Measurements from ENCODE around the gene TACC2. TPM values are rescaled to one million over a fixed set of nuclear protein-coding genes. Genes with fewer than 3 reads are reported as not detected.

TACC2 gene
- total RNA-seq, 1 donor from 2014 or later = 377 TPM

DNA sequence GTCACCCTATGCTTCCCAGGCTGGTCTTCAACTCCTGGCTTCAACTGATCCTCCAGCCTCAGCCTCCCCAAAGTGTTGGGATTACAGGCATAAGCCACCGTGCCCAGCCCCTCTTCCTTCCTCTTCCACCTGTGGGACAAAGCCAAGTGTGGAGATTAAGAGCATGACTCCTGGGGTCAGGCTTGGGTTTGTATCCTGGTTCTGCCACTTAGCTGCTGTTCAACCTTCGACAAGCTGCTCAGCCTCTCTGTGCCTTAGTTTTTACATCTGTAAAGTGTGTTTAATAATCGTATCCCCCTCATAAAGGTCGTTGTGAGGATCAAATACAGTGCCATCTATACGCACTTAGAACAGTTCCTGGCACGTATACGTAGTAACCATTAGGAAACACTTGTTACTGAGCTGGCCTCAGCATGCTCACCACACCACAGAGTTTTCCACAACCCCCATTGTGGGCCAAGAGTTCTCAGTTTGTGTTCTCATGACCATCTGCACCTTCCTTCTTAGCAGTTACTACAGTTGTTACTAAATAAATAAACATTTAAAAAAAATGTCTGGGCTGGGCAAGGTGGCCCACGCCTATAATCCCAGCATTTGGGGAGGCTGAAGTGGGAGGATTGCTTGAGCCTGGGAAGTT lies 141.6 kb downstream of the TACC2 start:
- intact Hi-C loops (cut with micrococcal nuclease) = no loop called here
- DNase-seq (no peak), ATAC-seq (no peak)

DNA sequence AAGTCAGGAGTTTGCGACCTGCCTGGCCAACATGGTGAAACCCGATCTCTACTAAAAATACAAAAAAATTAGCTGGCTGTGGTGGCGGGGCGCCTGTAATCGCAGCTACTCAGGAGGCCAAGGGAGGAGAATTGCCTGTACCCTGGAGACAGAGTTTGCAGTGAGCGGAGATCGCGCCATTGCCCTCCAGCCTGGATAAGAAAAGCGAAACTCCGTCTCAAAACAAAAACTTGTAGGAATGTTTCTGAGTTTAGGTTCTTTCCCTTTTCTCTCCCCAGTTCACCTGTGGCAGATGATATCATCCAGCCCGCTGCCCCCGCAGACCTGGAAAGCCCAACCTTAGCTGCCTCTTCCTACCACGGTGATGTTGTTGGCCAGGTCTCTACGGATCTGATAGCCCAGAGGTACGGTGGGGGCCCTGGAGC lies 143.4 kb downstream of the TACC2 start:
- DNase-seq (no peak), ATAC-seq (no peak)
- intact Hi-C loops (cut with micrococcal nuclease) = no loop called here

DNA sequence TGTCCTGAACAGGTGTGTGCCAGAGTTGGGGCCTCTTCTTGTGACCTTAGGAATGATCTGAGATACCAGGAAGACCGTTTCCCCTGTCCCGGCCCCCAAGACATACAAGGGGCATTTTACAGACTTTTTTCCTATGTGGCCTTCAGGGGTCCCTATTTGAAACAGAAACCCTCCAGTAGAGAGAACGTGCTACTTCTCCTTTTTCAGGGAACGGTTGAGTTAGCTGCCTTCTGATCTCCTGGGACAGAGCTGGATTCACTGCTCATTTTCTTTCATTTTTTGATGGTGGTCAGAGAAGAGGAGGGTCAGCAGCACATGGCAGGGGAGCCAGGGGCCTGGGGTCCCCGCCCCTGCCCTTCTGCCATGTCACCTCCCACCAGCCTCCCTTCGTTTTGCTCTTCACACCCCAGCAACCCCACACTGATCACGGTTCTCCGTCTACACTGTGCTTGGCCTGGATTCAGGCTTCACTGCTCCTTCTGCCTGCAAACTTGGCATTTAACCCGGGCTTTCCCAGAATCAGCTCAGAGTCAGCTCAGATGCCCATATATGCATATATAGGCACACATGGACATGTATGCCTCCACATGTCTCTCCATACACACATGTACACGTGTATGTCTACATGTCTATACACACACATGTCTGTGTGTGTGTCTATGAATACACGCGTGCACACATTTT lies 144.1 kb downstream of the TACC2 start:
- peak; percentile 1 for ATAC-seq
- no peak for DNase-seq
- intact Hi-C loops (cut with micrococcal nuclease) = no loop called here

DNA sequence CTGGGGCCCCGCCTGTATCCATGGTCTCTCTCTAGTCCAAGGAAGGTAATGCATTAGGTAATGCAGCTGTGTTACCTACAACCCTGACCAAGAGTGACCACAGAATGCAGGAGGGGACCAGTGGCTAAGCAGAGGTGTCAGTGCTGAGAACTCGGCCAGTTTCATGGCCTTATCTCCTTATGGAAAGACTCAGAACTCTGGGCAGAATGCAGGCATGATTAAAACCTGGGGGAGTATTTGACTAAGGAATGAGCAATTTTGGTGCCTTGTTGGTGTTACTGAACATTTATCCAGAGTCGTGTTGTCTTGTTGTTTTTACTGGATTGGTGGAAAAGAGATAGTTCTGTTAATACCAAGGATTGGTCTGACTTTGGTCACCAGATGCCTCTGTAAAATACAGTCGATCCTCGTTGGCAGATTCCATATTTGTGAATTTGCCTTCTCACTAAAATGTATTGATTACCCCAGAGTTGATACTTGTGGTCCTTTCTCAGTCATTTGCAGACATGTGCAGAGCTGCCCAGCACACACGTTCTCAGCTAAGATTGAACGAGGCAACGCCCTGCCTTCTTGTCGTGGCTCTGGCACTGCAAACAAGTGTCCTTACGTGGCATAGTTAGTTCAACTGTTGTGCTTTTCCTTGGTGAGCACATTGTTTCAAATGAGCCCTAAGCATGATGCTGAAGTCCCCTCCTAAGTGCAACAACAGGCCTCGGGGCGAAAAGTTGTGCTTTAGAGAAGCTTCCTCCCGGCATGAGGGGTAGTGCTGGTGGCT lies 146.5 kb downstream of the TACC2 start:
- intact Hi-C loops (cut with micrococcal nuclease) = no loop called here
- ATAC-seq (no peak), DNase-seq (no peak)

DNA sequence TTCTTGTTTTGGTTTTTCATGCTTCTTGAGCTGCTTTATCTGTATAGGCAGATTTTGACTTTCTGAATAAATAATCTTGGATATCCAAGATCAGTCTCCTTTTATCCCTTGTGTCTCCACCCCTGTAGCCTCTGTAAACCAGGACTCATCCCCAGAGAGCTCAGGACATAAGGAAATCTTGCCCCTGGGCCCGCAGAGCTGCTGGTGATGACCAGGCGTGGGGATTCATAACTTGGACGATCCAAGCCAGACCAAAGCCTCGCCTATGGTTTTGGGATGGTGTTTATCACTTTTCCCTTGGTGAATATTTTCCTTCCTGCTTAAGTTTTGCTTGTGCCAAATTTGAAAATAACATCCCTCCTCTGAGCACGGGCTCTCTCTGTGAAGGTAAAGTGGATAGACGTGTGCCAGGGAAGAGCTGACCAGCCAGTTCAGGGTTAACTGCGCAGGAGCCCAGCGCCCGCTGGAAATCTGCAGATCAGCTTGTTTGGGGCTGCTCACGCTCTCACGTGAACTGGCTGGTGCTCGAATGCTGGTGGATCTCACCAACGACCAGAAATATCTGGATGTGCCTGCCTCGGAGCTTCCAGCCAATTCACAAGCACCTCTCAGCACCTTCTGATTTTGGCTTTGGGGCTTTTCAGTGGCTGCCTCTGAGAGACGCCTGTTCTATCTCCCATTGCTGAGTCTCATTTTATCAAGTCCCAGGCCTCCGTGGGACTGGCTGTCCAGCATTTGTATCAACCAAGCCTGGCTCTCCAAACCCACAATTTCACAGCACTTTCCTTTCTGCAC lies 150.1 kb downstream of the TACC2 start:
- peak; percentile 80 for DNase-seq
- ATAC-seq = peak; percentile 68
- intact Hi-C loops (cut with micrococcal nuclease) = no loop called here

DNA sequence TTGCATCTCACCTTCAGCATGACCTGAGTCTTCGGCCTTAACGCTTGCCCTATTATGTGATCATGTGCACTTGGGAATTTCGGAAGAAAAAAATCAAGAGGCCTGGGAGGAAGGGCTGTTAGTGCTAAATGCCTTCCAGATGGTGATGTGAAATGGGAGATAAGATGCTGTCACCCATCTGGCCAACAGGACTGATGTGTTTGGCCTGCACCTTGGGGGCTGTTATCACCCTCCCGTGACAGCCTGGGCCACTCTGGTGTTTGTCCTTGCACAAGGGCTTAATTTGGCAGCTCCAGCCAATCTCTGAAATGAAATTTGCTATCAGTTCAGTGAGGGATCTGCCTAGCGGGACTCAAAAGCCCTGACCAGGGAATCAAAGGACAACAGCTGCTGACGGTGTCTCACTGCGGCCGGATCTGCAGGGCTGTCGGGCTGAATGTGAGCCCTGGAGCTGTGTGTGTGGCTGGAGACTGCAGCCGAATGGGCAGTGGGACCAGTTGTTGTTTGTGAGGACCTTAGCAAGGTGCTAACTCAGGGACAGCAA lies 150.7 kb downstream of the TACC2 start:
- ATAC-seq (peak; percentile 74), DNase-seq (peak; percentile 85)
- intact Hi-C loops (cut with micrococcal nuclease) = no loop called here

DNA sequence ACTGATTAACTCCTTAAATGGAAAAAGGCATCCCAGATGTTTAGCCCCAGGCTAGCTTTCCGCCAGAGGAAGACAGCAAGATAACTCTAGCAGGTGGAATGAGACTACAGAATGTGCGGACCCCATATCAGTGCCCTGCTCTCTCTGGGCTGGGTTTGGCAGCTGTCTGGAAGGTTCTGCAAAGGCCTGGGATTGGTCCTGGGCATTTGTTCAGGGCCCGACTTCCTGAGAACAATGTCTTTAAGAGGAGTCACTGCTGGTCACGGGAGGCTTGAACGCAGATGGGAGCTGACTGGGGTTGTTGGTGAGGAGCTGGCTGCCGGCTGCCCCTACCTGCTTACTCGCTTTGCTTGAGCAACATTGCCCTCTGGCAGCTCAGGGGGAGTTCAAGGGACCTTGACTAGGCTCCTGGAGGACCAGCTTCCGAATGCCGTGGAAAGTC lies 151.5 kb downstream of the TACC2 start:
- peak; percentile 14 for ATAC-seq
- intact Hi-C loops (cut with micrococcal nuclease) = no loop called here
- DNase-seq = peak; percentile 54

DNA sequence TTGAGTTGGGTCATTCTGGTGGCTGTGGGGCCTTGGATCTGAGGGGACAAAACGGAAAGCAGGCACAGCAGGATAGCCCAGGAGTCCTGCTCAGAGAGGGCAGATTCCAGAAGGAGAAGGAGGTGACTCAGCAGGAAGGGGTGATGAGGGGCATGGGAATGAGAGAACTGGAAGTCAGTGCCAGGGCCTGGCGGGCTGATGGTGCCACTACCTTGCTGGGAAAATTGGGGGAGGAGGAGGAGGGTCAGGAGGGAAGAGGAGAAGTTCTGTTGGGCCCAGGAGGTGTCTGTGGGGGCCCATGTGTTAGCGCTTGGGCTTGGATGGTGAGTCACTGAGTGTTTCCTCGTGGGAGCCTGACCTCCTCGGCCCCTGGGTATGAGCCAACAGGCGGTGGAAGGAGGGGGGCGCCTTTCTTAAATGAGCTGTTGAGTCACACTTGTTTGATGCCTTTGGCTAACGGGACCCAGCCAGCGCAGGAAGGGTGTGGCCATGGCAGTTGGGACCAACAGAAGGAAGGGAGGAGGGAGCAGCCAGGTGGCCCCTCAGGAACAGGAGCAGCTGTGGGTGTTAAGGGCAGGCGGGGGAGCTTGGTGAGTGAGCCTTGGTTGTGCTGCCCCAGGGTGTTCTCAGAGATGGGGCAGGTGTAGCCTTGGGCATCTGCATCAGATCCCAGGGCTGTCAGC lies 152.1 kb downstream of the TACC2 start:
- DNase-seq (peak; percentile 94), ATAC-seq (peak; percentile 64)
- intact Hi-C loops (cut with micrococcal nuclease) = no loop called here

DNA sequence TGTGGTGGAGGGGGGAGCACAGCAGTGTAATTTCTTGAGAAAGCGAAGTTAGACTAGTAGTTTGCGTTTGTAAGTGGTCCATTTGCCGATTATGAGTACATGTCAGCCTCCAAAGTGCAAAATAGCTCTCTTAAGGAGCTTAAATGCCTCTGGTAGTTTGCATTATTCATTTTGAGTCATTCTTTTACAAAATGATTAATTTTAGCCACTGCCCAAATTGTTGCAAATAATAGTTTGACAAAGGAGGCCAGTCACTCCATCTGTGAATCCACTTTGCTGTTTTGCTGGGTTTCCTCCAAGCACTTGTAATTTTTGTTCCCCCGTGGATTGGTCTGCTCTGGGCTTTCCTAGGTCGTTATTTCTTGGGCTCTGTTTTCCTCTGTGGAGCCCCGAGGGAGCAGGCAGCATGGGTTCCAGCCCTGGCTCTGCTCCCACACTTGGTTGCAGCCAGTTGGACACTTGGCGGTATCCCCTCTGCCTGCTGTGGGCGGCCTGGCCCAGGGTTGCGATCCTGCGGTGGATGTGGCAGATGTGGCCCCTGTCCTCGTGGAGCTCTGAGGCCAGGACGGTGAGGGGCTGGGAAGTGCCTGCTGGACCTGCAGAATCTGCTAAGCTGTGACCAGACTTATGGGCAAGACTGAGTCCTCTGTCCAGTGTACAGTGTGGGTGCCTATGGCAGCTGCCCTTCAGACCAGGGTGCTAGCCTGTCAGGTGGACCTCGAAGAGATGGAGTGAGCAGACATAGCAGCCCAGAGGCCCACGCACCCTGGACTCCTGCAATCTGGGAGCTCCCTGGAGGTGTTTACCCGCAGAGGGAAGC lies 153.1 kb downstream of the TACC2 start:
- intact Hi-C loops (cut with micrococcal nuclease) = no loop called here
- DNase-seq (peak; percentile 70), ATAC-seq (peak; percentile 1)

DNA sequence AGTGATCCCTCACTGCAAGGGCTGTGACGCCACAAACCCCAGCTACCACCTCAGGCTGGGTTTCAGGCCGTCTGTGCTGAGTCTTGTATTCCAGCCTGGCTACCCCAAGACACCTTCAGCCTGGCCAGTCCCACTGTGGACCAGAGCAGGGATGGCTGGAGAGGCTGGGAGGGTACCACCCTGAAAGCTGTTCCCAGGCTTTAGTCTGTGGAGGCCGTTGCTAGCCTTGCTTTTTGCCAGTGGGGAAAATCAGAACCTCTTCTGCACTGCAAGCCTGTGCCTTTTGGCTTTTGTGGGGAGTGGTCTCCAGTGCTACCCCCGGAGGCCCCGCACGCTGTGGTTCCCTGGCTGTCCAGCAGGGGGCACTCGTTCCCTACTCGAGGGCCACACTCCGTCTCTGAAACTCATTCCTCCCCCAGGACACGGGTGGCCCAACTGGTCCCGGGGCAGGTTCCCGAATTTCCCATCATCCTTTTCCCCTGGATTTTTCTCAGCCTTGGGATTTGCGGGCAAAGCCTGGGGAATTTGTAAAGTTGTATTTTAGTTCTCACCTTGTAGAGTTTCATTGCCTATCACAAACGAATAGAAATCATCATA lies 153.8 kb downstream of the TACC2 start:
- ATAC-seq = no peak
- peak; percentile 65 for DNase-seq
- intact Hi-C loops (cut with micrococcal nuclease) = no loop called here

DNA sequence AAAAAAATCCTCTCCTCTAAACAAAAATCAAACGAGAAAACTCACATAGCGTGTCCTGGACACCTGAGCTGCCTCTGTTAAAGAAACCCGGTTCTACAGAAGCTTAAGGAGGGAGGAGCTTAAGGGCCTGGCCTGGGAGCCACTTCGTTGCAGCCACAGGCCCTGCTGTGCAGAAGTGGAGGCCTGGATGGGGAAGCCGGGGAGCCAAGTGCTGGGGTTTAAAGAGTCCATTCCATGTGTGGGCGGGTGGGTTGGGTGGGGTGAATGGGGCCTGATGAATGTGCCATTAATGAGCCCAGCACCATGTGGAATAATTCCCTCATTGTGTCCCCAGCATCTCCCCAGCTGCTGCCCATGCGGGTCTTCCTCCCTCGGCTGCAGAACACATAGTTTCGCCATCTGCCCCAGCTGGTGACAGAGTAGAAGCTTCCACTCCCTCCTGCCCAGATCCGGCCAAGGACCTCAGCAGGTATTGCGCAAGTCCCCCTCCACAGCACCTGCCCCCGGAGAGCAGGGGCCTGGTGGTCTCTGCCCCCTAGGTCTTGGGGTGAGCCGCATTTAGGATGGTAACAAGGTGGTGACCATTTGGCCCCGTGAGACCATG lies 154.4 kb downstream of the TACC2 start:
- intact Hi-C loops (cut with micrococcal nuclease) = no loop called here
- ATAC-seq = no peak
- no peak for DNase-seq

DNA sequence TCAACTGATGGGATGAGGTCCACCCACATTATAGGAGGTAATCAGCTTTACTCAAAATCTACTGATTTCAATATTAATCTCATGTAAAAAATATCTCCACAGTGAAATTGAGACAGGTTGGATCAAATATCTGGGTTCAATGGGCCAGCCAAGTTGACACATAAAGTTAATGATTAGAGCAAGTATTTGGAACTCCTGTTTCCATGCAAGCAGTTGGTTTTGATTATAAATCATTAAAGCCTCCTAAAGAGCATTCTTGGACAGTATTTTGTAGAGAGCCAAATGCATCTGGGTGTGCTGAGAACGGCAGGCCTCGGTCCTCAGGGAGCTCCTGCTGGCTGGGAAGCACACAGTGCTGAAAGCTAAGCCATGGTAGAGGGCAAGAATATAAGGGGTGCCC lies 155.2 kb downstream of the TACC2 start:
- intact Hi-C loops (cut with micrococcal nuclease) = no loop called here
- ATAC-seq (no peak), DNase-seq (no peak)

DNA sequence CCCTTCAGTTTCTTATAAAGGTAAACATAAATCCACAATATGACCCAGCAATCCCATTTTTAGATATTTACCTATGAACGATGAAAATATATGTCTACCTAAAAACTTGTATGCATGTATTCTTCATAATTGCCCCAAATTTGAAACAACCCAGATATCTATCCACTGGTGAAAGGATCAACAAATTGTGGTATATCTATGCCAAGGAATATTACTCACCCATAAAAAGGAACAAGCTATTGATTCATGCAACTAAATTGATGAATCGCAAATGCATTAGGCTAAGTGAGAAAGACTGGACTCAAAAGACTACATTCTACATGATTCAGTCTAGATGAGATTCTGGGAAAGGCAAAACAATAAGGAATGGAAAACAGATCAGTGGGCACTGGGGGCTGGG lies 156.2 kb downstream of the TACC2 start:
- intact Hi-C loops (cut with micrococcal nuclease) = no loop called here
- no peak for DNase-seq
- no peak for ATAC-seq

DNA sequence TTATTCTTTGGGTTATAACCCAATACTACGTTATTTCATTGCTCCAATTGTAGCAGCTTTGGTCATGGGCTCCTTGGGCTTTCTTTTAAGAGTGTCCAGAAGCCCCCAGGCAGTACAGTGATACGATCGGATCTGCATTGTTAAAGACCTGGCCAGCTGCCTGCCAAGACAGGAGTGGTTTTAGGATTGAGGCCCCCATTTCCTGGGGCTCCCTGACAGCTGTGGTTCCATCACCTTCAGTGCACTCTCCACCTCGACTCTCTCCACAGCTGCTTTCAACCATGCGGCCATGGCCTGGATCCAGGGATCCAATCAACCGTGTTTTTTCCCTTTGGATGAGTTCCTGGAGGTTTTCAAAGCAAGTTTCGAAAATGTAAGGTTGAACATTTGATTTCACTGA lies 158.7 kb downstream of the TACC2 start:
- intact Hi-C loops (cut with micrococcal nuclease) = no loop called here
- ATAC-seq = no peak
- no peak for DNase-seq

DNA sequence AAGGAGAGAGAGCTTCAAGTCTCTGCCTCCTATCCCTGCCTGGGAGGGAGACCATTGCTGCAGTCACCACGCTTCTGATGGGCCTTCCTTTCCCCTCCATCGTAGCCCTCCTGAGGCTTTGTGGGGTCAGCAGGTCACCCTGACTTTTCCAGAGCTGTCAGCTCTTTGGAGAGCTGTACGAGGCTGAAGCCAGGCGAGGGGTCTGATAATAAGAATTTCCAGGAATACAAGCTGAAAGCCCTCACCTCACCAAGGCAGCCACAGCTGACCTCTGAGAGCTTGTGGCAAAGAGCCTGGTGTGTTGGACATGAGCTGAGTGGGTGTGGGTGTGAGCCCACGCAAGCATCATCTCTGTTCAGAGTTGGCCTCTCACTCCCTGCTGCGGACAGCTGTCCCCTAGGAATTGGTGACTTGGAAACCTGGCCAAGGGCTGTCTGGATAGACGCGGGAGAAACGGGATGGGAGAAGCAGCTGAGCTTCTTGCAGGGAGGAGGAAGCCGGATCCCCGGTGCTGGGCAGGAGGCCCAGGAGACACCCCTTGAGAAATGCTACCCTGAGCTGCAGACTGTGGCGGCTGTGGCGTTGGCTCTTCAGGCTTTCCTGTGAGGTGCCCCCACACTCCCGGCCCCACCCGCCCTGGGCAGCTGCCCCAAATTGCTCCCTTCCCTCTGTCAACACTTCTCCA lies 160.1 kb downstream of the TACC2 start:
- intact Hi-C loops (cut with micrococcal nuclease) = no loop called here
- peak; percentile 89 for DNase-seq
- peak; percentile 63 for ATAC-seq
